ENCODE results near the gene MVB12B. TPM values are rescaled to one million over a fixed set of nuclear protein-coding genes. Genes with fewer than 3 reads are reported as not detected.

MVB12B gene
- total and polyA plus RNA-seq, 2 donors, result 4.4 to 11.5 TPM

DNA sequence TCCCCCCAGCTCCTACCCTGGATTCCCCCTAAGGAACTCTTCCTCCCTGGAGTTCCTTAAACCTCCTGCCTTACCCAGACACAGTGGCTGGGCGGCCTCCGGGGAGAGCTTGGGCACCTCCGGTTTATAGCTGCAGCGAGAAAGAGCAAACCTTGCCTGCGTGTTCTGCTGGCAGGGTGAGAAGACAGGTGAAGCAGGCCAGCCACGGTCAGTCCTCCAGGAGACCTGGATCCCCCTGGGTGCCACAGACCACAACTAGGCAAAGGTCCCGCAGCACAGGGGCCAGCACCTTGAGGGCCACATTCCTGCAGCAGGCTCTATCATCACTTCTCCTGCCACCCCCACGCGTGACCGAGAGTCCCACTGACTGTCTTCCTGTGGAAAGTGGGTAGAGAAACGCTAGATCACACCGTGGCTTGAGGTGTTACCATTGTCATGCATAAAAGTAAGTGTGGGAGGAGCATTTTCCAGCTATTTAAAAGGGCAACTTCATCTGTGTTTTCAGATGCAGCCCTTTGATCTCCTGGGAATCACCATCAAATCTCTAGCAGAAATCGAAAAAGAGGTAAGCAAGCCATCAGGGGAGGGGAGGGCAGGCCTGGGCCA, 156.9 kb downstream of the MVB12B start:
- peaks cover 0 to 6% of the 10 kb centered on the region in 2 donors for H3K27me3 ChIP-seq (ENCODE audit: control insufficient read depth in 2 of 2, insufficient read depth in 1 of 2, low read length in 1 of 2)
- peaks cover 0 to 6% of the 10 kb centered on the region in 2 donors for H3K9me3 ChIP-seq (ENCODE audit: control insufficient read depth in 2 of 2, insufficient read depth in 1 of 2, low read length in 1 of 2)
- H3K27ac ChIP-seq (ENCODE audit: low read depth in 1 of 2, low read length in 1 of 2), result peak overlapping the region in 1 of 2 donors; percentile 44
- H3K36me3 ChIP-seq (ENCODE audit: control insufficient read depth in 2 of 2, insufficient read depth in 2 of 2, low read length in 1 of 2), result peaks cover 0 to 15% of the 10 kb centered on the region in 2 donors
- 69% methylated on average over 13 of the region's 13 CpGs for WGBS
- H3K4me3 ChIP-seq (ENCODE audit: low read length in 2 of 2), result no peak overlapping the region
- peaks cover 49 to 51% of the 10 kb centered on the region in 2 donors for H3K4me1 ChIP-seq (ENCODE audit: control insufficient read depth in 2 of 2, insufficient read depth in 2 of 2, low read length in 2 of 2)
- peak in 1 of 9 donors; percentile 49 for DNase-seq (ENCODE audit: low read depth in 6 of 9, low spot score in 9 of 9)

DNA sequence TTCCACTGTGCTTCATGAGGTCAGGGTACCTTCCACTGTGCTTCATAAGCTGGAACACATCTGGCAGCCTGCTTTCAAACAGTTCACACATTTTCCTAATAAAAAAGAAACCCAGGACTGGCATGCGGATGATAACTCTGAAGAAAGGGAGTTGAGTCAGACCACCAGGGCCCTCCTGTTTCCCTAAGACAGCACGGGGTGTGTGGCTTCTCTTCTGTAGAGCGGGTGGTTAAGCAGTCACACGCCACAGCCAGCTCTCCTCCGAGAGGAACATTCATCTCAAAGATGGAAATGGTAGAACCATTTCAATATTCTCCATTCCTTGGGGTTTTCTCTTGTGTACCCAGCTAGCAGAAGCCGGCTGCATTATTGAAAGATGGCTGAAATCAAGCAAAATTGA, 159.0 kb downstream of the MVB12B start:
- WGBS, result 95% methylated on average over 6 of the region's 6 CpGs
- Histone ChIP-seq H3K4me1 (ENCODE audit: control insufficient read depth in 2 of 2, insufficient read depth in 2 of 2, low read length in 2 of 2) (peaks cover 51 to 59% of the 10 kb centered on the region in 2 donors), H3K27ac (ENCODE audit: low read depth in 1 of 2, low read length in 1 of 2) (no peak overlapping the region), H3K27me3 (ENCODE audit: control insufficient read depth in 2 of 2, insufficient read depth in 1 of 2, low read length in 1 of 2) (peaks cover 0 to 6% of the 10 kb centered on the region in 2 donors), H3K9me3 (ENCODE audit: control insufficient read depth in 2 of 2, insufficient read depth in 1 of 2, low read length in 1 of 2) (peaks cover 0 to 6% of the 10 kb centered on the region in 2 donors), H3K4me3 (ENCODE audit: low read length in 2 of 2) (no peak overlapping the region), H3K36me3 (ENCODE audit: control insufficient read depth in 2 of 2, insufficient read depth in 2 of 2, low read length in 1 of 2) (peaks cover 0 to 15% of the 10 kb centered on the region in 2 donors)
- no peak for DNase-seq (ENCODE audit: low read depth in 6 of 9, low spot score in 9 of 9)

DNA sequence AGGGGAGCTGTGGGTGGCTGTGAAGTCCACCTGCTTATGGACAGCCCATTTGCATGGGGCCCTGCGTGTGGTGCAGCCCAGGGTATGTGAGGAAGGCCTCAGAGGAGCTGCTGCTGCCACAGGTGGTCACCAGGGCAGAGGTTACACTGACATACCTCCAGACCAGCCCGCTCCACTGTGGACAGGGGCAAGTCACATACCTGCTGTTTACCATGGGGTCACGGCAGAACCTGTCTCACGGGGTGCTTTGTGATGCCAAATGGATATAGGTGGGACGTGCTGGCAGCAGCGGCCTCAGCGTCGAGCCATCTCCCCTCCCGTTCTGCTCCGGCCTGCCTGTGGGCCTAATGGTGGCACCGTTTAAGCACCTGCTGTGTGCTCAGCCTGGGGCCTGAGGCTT, 159.6 kb downstream of the MVB12B start:
- Histone ChIP-seq H3K36me3 (ENCODE audit: control insufficient read depth in 2 of 2, insufficient read depth in 2 of 2, low read length in 1 of 2) (peaks cover 0 to 15% of the 10 kb centered on the region in 2 donors), H3K27ac (ENCODE audit: low read depth in 1 of 2, low read length in 1 of 2) (no peak overlapping the region), H3K9me3 (ENCODE audit: control insufficient read depth in 2 of 2, insufficient read depth in 1 of 2, low read length in 1 of 2) (peaks cover 0 to 1% of the 10 kb centered on the region in 2 donors), H3K4me3 (ENCODE audit: low read length in 2 of 2) (no peak overlapping the region), H3K27me3 (ENCODE audit: control insufficient read depth in 2 of 2, insufficient read depth in 1 of 2, low read length in 1 of 2) (peaks cover 0 to 6% of the 10 kb centered on the region in 2 donors), H3K4me1 (ENCODE audit: control insufficient read depth in 2 of 2, insufficient read depth in 2 of 2, low read length in 2 of 2) (peaks cover 49 to 57% of the 10 kb centered on the region in 2 donors)
- DNase-seq (ENCODE audit: low read depth in 6 of 9, low spot score in 9 of 9), result no peak
- 96% methylated on average over 11 of the region's 11 CpGs for WGBS

DNA sequence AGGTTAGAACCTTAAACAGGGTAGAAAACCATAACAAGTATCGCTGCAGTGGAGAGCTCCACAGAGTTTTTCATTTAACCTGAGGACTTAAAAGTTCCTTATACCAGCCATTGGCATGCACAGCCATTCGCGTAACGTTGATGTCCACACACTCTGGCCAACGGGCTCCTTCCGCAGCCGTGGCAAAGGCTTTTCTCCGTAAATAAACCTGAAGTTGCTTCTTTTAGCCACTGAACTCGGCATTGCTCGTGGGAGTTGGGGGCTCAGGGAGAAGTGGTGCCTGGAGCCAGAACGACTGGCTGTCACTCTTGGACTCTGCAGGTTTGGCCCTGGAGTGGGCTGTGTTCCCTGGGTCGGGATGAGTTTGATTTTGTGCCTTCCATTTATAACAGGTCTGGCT, 161.2 kb downstream of the MVB12B start:
- no peak overlapping the region for H3K27ac ChIP-seq (ENCODE audit: low read depth in 1 of 2, low read length in 1 of 2)
- H3K4me3 ChIP-seq (ENCODE audit: low read length in 2 of 2), result no peak overlapping the region
- peaks cover 0 to 1% of the 10 kb centered on the region in 2 donors for H3K27me3 ChIP-seq (ENCODE audit: control insufficient read depth in 2 of 2, insufficient read depth in 1 of 2, low read length in 1 of 2)
- H3K4me1 ChIP-seq (ENCODE audit: control insufficient read depth in 2 of 2, insufficient read depth in 2 of 2, low read length in 2 of 2), result peaks cover 34 to 41% of the 10 kb centered on the region in 2 donors
- no peak for DNase-seq (ENCODE audit: low read depth in 6 of 9, low spot score in 9 of 9)
- H3K9me3 ChIP-seq (ENCODE audit: control insufficient read depth in 2 of 2, insufficient read depth in 1 of 2, low read length in 1 of 2), result no peaks in the 10 kb centered on the region
- WGBS, result 97% methylated on average over 12 of the region's 12 CpGs
- H3K36me3 ChIP-seq (ENCODE audit: control insufficient read depth in 2 of 2, insufficient read depth in 2 of 2, low read length in 1 of 2), result peaks cover 0 to 9% of the 10 kb centered on the region in 2 donors

DNA sequence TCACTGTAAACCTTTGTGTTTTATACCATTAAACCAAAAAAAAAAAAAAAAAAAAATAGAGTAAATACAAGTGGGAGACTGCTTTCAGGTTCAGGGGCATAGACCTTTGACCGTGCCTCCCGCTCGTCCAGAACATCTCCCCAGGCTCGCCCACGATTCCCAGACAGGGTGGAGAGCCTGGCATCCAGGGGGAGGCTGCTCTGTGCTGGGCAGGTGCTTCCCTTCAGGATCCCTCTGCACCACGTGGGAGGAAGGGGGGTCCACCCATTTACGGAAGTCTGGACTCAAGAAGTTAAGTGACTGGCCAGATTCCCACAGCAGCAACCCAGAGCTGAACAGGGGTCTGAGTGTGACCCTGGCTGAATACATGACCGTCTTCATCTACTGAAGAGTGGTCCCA, 161.7 kb downstream of the MVB12B start:
- Histone ChIP-seq H3K4me3 (ENCODE audit: low read length in 2 of 2) (no peak overlapping the region), H3K9me3 (ENCODE audit: control insufficient read depth in 2 of 2, insufficient read depth in 1 of 2, low read length in 1 of 2) (no peaks in the 10 kb centered on the region), H3K27me3 (ENCODE audit: control insufficient read depth in 2 of 2, insufficient read depth in 1 of 2, low read length in 1 of 2) (no peaks in the 10 kb centered on the region), H3K36me3 (ENCODE audit: control insufficient read depth in 2 of 2, insufficient read depth in 2 of 2, low read length in 1 of 2) (peaks cover 0 to 8% of the 10 kb centered on the region in 2 donors), H3K4me1 (ENCODE audit: control insufficient read depth in 2 of 2, insufficient read depth in 2 of 2, low read length in 2 of 2) (peaks cover 29 to 37% of the 10 kb centered on the region in 2 donors), H3K27ac (ENCODE audit: low read depth in 1 of 2, low read length in 1 of 2) (no peak overlapping the region)
- no peak for DNase-seq (ENCODE audit: low read depth in 6 of 9, low spot score in 9 of 9)
- 87% methylated on average over 8 of the region's 8 CpGs for WGBS

DNA sequence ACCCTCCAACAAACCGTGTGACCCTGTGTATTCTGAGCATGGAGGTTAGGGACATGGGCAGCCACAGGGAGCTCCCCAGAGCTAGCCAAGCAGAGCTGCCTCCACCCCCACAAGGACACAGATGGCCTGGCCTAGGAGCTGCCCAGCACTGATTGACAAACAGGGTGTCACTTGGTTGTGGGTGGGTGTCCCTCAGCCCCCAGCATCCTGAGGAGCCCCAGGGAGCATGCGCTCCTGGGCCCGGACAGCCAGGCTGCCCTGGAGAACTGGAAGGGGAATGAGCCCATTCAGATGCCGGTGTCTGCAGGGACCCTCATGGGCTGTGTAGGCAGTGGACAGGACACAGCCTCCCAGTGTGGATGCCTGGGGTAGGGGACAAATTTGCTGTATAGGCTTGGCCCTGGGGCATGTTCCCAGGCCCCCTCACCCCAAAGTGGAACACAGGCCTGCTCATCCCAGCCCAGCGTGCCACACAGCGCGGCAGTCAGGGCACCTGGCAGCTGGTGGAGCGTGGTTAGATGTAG, 162.3 kb downstream of the MVB12B start:
- peak in 1 of 9 donors; percentile 46 for DNase-seq (ENCODE audit: low read depth in 6 of 9, low spot score in 9 of 9)
- Histone ChIP-seq H3K4me3 (ENCODE audit: low read length in 2 of 2) (no peak overlapping the region), H3K36me3 (ENCODE audit: control insufficient read depth in 2 of 2, insufficient read depth in 2 of 2, low read length in 1 of 2) (peaks cover 0 to 8% of the 10 kb centered on the region in 2 donors), H3K9me3 (ENCODE audit: control insufficient read depth in 2 of 2, insufficient read depth in 1 of 2, low read length in 1 of 2) (no peaks in the 10 kb centered on the region), H3K4me1 (ENCODE audit: control insufficient read depth in 2 of 2, insufficient read depth in 2 of 2, low read length in 2 of 2) (peaks cover 23 to 31% of the 10 kb centered on the region in 2 donors), H3K27me3 (ENCODE audit: control insufficient read depth in 2 of 2, insufficient read depth in 1 of 2, low read length in 1 of 2) (no peaks in the 10 kb centered on the region), H3K27ac (ENCODE audit: low read depth in 1 of 2, low read length in 1 of 2) (no peak overlapping the region)
- 66% methylated on average over 8 of the region's 8 CpGs for WGBS

DNA sequence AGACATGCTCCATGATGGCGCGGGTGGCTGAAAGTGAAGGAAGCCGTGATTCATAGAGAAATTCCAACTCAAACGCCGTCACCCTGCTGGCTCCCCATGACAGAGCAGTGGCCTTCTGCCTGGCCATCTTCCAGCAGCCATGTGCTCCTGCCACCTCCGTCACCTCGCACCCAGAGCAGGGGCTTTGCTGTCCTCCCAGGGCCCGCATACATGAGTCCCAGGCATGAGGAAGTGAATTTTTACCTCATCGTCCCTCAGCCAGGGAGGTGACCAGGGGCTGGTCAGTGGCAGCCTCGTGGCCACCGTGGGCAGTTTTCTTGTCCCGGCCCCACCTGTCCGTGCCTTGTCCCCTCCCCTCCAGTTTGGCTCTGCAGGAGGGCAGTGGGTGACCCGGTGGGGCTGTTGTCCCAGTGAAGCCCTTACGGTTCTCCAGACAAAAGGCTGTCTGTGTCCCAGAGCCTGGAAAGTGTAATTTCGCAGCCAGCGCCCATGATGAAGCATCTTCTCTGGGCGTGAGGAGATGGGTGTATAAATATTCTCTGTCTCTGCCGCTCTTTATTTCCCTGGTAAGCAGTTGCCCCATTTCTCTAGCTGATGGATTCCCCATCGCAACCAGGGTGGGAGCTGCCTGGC, 163.1 kb downstream of the MVB12B start:
- no peak for DNase-seq (ENCODE audit: low read depth in 6 of 9, low spot score in 9 of 9)
- Histone ChIP-seq H3K4me3 (ENCODE audit: low read length in 2 of 2) (no peak overlapping the region), H3K4me1 (ENCODE audit: control insufficient read depth in 2 of 2, insufficient read depth in 2 of 2, low read length in 2 of 2) (peaks cover 21 to 27% of the 10 kb centered on the region in 2 donors), H3K9me3 (ENCODE audit: control insufficient read depth in 2 of 2, insufficient read depth in 1 of 2, low read length in 1 of 2) (no peaks in the 10 kb centered on the region), H3K27me3 (ENCODE audit: control insufficient read depth in 2 of 2, insufficient read depth in 1 of 2, low read length in 1 of 2) (no peaks in the 10 kb centered on the region), H3K27ac (ENCODE audit: low read depth in 1 of 2, low read length in 1 of 2) (no peak overlapping the region), H3K36me3 (ENCODE audit: control insufficient read depth in 2 of 2, insufficient read depth in 2 of 2, low read length in 1 of 2) (peaks cover 0 to 8% of the 10 kb centered on the region in 2 donors)
- 95% methylated on average over 20 of the region's 20 CpGs for whole genome bisulfite sequencing

DNA sequence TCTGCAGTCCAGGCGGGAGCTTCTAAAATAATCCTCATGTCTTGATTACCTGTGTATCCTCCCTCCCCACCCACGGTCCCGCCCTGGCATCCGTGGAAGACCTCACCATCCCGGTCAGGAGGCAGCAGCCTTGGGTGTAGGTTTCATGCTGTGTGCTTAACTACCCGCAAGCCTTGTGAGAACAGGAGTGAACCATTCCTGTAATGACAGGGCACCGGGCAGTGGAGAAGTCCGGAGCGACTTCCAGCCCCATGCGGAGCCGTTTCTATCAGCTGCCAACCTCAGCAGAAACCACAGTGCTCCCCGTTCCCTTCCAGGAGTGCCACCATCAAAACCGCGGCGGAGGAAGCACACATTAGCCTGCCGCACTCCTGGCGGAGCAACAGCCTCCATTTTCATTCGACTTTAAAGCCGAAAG, 163.6 kb downstream of the MVB12B start:
- DNase-seq (ENCODE audit: low read depth in 6 of 9, low spot score in 9 of 9), result peak in 1 of 9 donors; percentile 42
- 46% methylated on average over 19 of the region's 19 CpGs for WGBS
- H3K9me3 ChIP-seq (ENCODE audit: control insufficient read depth in 2 of 2, insufficient read depth in 1 of 2, low read length in 1 of 2), result no peaks in the 10 kb centered on the region

More for the DNA sequence above, 163.6 kb downstream of the MVB12B start:
- Histone ChIP-seq H3K27me3 (ENCODE audit: control insufficient read depth in 2 of 2, insufficient read depth in 1 of 2, low read length in 1 of 2) (no peaks in the 10 kb centered on the region), H3K27ac (ENCODE audit: low read depth in 1 of 2, low read length in 1 of 2) (no peak overlapping the region), H3K4me1 (ENCODE audit: control insufficient read depth in 2 of 2, insufficient read depth in 2 of 2, low read length in 2 of 2) (peaks cover 21 to 27% of the 10 kb centered on the region in 2 donors), H3K36me3 (ENCODE audit: control insufficient read depth in 2 of 2, insufficient read depth in 2 of 2, low read length in 1 of 2) (peaks cover 0 to 8% of the 10 kb centered on the region in 2 donors), H3K4me3 (ENCODE audit: low read length in 2 of 2) (peak overlapping the region in 1 of 2 donors; percentile 20)

Measured in thymus (tissue), 11 donors.